ACC112 (cell line): Measurements from ENCODE around the gene FGD5.

Experiments
- H2AFZ ChIP-seq: fragments of 200-600 bp; sonication (generic); one replicate; pipeline ENCODE4 v1.6.0; 2017; ENCODE audit warnings: antibody characterized with exemption, low read length; ENCODE audit not compliant: unreplicated experiment
- H3K27ac ChIP-seq: fragments of 200-600 bp; sonication (generic); 2 replicates; pipeline ENCODE4 v1.5.1; 2014; ENCODE audit warnings: low read depth, mild to moderate bottlenecking, antibody characterized with exemption, low read length, moderate library complexity
- H3K27me3 ChIP-seq: fragments of 200-600 bp; sonication (generic); 2 replicates; pipeline ENCODE4 v1.6.1; 2014; ENCODE audit warnings: mild to moderate bottlenecking, antibody characterized with exemption, low read length, moderate library complexity, mixed read lengths; ENCODE audit not compliant: insufficient read depth
- H3K36me3 ChIP-seq: fragments of 200-600 bp; sonication (generic); 2 replicates; pipeline ENCODE4 v1.6.1; 2016; ENCODE audit warnings: mild to moderate bottlenecking, antibody characterized with exemption, low read length, moderate library complexity, mixed read lengths; ENCODE audit not compliant: insufficient read depth
- H3K4me1 ChIP-seq: fragments of 200-600 bp; sonication (generic); one replicate; pipeline ENCODE4 v1.6.1; 2016; ENCODE audit warnings: low read length, mixed read lengths; ENCODE audit not compliant: insufficient read depth, unreplicated experiment, control insufficient read depth
- H3K4me3 ChIP-seq: fragments of 200-600 bp; sonication (generic); 2 replicates; pipeline ENCODE4 v1.5.1; 2014; ENCODE audit warnings: mild to moderate bottlenecking, low read depth, low read length
- H3K79me2 ChIP-seq: fragments of 200-600 bp; sonication (generic); one replicate; pipeline ENCODE4 v1.6.0; 2016; ENCODE audit warnings: low read length; ENCODE audit not compliant: control insufficient read depth, unreplicated experiment, insufficient read depth

The FGD5 gene

DNA sequence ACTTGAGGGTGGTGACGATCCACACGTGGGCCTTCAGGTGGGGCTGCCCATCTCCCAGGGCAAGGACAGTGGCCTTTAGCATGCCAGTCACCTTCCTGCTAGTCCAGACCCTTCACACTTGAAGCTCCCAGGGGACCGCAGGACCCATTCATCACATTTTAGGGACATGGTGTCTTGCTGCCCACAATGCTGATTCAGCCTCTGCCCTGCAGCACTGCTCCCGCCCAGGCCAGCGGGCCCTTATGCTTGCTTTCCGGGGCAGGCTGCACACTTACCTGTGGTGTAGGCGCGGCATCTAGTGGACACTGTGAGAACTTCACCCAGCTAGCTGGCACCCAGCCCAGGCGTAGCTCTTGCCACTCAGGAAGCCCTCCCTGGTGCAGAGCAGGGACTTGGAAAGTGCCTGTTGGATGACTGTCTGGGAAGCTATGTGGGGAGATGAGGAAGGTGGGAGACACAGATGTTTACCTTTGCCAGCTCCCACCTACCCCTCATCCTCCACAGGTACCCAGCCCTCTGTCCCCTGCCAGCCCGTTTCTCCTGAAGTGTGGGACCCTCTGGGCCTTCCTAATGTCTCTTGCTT, 102.4 kb downstream of the FGD5 start:
- Histone ChIP-seq H3K4me1 (no peaks in the 10 kb centered on the region), H3K27me3 (peaks cover 28% of the 10 kb centered on the region), H2AFZ (no peak overlapping the region), H3K79me2 (no peaks in the 10 kb centered on the region), H3K4me3 (no peak overlapping the region), H3K36me3 (no peaks in the 10 kb centered on the region), H3K27ac (no peak overlapping the region)

DNA sequence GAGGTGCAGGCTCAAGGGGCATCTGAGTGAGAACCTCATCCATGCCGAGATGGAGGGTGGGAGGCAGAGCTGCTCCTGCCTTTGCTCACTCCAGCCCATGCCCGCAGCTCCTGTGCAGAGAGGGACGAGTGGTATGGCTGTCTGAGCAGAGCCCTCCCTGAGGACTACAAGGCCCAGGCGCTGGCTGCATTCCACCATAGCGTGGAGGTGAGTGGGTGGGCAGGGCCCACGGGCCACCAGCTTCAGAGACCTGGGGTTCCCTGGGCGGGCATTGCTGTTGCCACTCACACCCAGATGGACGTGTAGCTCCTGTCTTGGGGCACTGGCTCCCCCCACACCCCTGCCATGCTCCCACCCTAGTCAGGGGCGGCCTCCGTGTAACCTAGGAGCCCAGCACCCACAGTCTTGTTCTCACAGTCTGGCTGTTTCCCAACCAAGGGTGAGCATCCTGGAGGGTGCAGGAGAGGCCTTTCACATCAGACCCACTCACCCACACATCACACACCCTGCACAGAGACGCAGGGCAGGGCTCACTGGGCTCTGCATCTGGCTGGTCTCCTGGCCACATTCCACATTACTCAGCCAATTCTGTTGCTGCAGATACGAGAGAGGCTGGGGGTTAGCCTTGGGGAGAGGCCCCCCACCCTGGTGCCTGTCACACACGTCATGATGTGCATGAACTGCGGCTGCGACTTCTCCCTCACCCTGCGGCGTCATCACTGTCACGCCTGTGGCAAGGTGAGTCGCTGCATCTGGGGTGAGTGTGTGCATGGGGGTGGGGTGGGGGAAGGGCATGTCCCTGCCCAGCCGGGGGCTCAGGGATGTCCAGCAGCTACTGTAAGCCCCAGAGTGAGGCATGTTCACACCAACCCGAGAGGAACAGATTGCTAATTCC, 103.3 kb downstream of the FGD5 start:
- H3K36me3 ChIP-seq: no peaks in the 10 kb centered on the region
- H3K4me1 ChIP-seq: no peaks in the 10 kb centered on the region
- H3K4me3 ChIP-seq: no peak overlapping the region
- H3K27me3 ChIP-seq: peaks cover 18% of the 10 kb centered on the region
- no peak overlapping the region for H2AFZ ChIP-seq
- H3K79me2 ChIP-seq: no peaks in the 10 kb centered on the region
- no peak overlapping the region for H3K27ac ChIP-seq

DNA sequence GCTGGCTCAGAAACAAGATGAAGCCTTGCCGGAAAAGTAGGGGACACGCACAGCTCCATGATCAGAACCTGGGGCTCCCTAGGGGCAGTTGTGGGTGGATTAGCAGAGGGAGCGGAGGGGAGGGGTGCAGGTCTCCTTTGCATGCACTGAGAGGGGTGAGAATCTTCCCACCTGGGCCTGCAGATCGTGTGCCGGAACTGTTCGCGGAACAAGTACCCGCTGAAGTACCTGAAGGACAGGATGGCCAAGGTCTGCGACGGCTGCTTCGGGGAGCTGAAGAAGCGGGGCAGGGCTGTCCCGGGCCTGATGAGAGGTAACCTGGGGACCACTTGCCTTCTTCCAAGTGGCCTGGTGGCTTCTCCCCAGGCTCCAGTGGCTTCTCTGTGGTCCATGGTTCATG, 104.1 kb downstream of the FGD5 start:
- Histone ChIP-seq H3K79me2 (no peaks in the 10 kb centered on the region), H3K27ac (no peak overlapping the region), H3K4me3 (no peak overlapping the region), H3K36me3 (no peaks in the 10 kb centered on the region), H3K27me3 (peaks cover 10% of the 10 kb centered on the region), H3K4me1 (no peaks in the 10 kb centered on the region), H2AFZ (no peak overlapping the region)

DNA sequence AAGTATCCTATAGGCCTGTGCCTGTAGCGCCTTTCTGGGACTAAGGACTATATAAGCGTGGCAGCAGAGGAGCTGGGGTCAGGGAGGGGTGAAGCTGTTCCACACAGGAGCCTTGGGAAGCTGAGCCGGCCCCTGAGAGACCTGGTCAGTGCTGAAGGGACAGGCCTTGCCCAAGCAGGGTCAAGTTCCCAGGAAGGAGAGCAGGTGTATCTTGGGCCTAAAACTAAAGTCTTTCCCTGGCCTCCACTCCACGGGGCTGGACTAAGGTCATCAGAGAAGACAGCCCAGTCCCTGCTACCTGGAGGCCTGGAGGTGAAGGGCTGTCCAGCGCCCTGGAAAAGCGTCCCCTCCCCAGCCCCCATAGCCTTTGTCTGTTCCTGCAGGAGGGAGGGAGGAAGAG, 104.7 kb downstream of the FGD5 start:
- no peak overlapping the region for H3K27ac ChIP-seq
- 0 out of 2 replicates have a peak, but pooled peaks cover 5% of the 10 kb centered on the region for H3K27me3 ChIP-seq
- no peaks in the 10 kb centered on the region for H3K79me2 ChIP-seq

DNA sequence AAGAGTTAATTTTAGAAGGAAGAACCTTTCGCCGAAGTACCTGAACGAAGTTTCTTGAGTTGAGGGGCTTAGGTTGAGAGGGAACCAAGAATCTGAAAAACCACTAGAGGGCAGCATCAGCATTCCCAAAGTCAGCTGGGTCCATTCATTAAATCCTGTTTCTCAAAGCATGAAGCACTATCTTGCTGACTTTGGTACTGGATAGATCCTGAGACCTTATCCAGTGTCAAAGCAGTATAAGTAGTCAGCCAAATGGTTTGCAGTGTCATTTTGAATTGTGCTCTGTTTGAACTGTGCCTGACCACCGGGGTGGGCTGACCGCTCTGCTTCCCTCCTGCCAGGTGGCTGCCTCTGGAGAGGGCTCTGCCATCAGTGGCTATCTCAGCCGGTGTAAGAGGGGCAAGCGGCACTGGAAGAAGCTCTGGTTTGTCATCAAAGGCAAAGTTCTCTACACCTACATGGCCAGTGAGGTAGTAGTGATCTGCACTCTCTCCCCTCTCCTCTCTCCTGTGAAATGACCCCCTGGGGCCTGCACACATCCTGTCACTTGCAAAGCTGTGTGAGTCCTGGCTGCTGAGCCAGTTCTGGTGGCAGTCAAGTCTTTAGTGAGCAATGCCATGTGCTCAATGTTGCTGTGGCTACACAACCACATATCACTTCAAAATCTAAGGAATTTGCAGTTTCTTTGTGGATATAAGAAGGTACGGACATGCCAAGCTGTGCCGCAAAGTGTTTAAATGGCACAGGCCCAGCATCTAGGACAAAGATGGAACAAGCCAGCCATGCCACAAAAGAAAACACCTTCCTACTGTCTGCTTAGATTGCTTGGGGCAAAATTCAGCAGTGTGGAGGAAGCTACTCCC, 107.2 kb downstream of the FGD5 start:
- Histone ChIP-seq H3K4me1 (no peaks in the 10 kb centered on the region), H3K27me3 (no peaks in the 10 kb centered on the region), H3K79me2 (no peaks in the 10 kb centered on the region), H2AFZ (no peak overlapping the region), H3K4me3 (no peak overlapping the region), H3K27ac (no peak overlapping the region), H3K36me3 (no peaks in the 10 kb centered on the region)

More for the DNA sequence above, 104.7 kb downstream of the FGD5 start:
- no peak overlapping the region for H2AFZ ChIP-seq
- no peaks in the 10 kb centered on the region for H3K36me3 ChIP-seq
- no peak overlapping the region for H3K4me3 ChIP-seq
- H3K4me1 ChIP-seq: no peaks in the 10 kb centered on the region

DNA sequence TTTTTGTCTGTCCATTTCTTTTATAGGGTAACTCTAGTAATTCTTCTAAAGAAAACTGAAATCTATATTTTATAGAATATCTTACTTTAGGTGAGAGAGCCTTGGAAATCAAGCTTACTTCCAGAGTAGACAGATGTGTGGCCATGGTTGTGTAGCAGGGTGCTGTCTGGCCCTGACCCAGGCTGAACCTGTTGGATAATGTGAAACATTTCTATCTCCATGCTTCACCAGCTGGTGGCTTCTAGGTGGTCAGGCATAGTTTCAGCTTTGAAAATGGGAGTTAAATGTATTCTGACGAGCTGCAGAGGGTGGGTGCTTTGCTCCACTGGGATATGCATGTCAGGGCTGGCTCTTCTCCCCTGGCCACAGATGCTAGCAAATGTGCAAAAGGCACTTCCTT, 107.8 kb downstream of the FGD5 start:
- Histone ChIP-seq H3K4me3 (no peak overlapping the region), H3K79me2 (no peaks in the 10 kb centered on the region), H3K4me1 (no peaks in the 10 kb centered on the region), H3K36me3 (no peaks in the 10 kb centered on the region), H3K27me3 (no peaks in the 10 kb centered on the region), H2AFZ (no peak overlapping the region), H3K27ac (no peak overlapping the region)

DNA sequence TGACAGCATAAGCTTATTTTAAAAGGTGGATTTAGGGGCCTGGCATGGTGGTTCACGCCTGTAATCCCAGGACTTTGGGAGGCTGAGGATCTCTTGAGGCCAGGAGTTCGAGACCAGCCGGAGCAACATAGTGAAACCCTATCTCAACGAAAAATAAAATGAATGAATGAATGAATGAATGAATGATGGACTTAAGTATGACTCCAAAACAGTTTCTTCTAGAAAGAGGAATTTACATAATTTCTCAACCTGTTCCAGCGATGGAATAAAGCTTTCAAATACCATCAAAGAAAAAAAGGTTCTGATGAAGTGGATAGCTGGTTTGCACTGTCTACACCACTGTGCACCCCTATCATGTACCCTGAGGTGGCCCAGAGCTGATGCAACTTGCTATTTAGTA, 108.5 kb downstream of the FGD5 start:
- Histone ChIP-seq H3K36me3 (no peaks in the 10 kb centered on the region), H3K79me2 (no peaks in the 10 kb centered on the region), H3K27ac (no peak overlapping the region)

DNA sequence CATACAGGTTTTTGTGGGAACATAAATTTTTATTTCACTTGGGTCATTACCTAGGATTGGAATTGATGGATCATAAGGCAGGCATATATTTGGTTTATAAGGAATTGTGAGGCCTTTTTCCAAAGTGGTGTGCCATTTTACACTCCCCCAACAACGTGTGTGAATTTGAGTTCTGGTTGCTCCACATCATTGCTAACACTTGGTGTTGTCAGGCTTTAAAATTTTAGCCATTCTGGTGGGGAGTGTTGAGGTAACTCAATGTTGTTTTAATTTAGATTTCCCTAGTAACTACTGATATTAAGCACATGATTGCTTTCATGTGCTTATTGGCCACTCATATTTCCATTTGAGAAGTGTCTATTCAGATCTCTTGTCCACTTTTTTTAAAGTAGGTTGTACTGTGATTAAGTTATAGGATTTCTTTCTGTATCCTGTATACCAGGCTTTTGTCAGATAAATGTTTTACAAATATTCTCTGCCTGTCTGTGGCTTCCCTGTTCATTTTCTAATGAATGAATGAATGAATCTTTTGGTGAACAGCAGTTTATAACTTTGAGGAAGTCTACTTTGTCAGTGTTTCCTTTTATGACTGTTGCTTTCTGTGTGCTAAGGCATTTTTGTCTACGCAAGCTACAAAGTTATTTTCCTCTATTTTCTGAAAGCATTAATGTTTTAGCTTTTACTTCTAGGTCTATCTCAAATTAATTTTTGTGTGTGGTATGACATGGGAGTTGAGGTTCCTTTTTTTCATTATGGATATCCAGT, 110.7 kb downstream of the FGD5 start:
- no peak overlapping the region for H3K4me3 ChIP-seq
- H2AFZ ChIP-seq: no peak overlapping the region
- no peaks in the 10 kb centered on the region for H3K79me2 ChIP-seq
- H3K36me3 ChIP-seq: no peaks in the 10 kb centered on the region
- no peaks in the 10 kb centered on the region for H3K27me3 ChIP-seq
- no peaks in the 10 kb centered on the region for H3K4me1 ChIP-seq
- no peak overlapping the region for H3K27ac ChIP-seq

More for the DNA sequence above, 108.5 kb downstream of the FGD5 start:
- no peaks in the 10 kb centered on the region for H3K27me3 ChIP-seq
- H2AFZ ChIP-seq: no peak overlapping the region
- H3K4me3 ChIP-seq: no peak overlapping the region
- no peaks in the 10 kb centered on the region for H3K4me1 ChIP-seq

DNA sequence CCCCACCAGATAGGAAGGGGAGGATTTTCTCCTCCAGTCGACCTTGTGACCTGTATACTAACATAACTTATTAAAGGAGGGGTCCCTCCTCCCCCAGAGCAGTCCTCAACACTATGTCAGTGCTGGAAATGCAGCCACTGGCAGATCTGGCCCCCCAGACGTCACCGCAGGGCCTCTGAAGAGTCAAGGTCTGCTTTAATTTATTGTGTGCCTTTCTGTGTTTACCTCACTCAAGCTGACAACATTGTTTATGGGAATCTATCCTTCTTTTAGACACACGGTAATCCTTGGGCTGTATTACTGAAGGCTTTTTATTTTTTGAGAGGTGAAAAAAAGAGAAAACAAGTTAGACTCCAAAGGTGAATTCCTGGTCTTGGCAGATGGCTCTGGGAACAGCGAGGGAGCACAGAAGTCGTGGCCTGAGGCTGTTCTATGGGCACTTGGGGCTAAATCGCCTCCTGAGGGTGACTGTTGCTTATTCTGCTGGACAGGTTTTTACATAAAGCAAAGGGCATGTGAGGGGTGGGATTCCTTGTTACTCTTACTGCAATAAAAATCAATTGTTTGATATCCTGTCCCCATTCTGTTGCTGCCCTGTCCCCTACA, 115.2 kb downstream of the FGD5 start:
- Histone ChIP-seq H3K4me3 (no peak overlapping the region), H2AFZ (no peak overlapping the region)

More for the DNA sequence above, 115.2 kb downstream of the FGD5 start:
- no peaks in the 10 kb centered on the region for H3K27me3 ChIP-seq
- H3K36me3 ChIP-seq: no peaks in the 10 kb centered on the region
- H3K79me2 ChIP-seq: no peaks in the 10 kb centered on the region
- H3K27ac ChIP-seq: no peak overlapping the region
- H3K4me1 ChIP-seq: no peaks in the 10 kb centered on the region
